ENCODE results near the gene CDH23. TPM values are rescaled to one million over a fixed set of nuclear protein-coding genes. Genes with fewer than 3 reads are reported as not detected.

CDH23 gene
- total and polyA plus RNA-seq, 2 of the 8 experiments (the other 6 are each of a cell fraction or from before 2014, with no cell fraction given), result 1.9 to 4.9 TPM

DNA sequence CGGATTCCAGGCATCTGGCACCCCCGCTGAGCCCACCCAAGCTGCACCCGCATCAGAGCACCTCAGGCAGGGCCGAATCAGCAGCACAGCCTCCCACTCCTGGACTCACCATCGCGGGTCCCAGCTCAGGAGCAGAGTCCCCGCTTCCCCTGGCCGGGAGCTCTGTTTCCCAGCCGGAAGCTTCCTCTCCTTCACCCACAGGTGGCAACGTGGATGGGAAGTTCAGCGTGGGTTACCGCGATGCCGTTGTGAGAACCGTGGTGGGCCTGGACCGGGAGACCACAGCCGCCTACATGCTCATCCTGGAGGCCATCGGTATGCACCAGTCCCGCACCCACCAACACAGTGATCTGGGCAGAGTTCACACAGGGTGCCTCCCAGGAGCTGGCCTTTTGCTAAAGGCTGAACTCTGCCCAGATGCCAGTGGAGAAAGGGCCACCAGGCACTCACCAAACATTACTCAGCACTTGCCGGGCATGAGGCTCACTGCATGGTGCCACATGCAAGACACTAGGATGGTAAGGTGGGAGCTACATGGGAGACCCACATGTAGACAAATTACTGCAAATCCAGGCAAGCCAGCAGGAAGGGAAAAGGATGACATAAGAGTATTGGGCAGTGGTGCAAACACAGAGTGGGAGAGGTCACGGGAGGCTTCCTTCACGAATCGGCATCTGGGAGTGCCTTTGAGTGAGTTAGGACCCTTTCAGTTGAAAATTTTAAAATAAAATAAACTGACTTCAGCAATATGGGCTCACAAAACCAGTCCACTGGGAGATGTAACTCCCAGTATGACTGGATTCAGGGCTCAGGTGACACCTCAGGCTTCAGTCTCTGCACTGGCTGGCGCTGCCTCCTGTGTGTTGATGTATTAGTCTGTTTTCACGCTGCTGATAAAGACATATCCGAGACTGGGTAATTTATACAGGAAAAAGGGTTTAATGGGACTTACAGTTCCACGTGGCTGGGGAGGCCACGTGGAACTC, 312.5 kb downstream of the CDH23 start:
- TF ChIP-seq CHD2 (IDR thresholded peaks at IDR 0.05; ENCODE audit: low read length), result no peak
- TF ChIP-seq, protein P1, sequence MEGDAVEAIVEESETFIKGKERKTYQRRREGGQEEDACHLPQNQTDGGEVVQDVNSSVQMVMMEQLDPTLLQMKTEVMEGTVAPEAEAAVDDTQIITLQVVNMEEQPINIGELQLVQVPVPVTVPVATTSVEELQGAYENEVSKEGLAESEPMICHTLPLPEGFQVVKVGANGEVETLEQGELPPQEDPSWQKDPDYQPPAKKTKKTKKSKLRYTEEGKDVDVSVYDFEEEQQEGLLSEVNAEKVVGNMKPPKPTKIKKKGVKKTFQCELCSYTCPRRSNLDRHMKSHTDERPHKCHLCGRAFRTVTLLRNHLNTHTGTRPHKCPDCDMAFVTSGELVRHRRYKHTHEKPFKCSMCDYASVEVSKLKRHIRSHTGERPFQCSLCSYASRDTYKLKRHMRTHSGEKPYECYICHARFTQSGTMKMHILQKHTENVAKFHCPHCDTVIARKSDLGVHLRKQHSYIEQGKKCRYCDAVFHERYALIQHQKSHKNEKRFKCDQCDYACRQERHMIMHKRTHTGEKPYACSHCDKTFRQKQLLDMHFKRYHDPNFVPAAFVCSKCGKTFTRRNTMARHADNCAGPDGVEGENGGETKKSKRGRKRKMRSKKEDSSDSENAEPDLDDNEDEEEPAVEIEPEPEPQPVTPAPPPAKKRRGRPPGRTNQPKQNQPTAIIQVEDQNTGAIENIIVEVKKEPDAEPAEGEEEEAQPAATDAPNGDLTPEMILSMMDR (IDR thresholded peaks at IDR 0.05; ENCODE audit: control extremely low read depth in 1 of 3, insufficient read depth in 1 of 3, low read depth in 1 of 3, low read length in 3 of 3), result peak in 1 of 3 experiments; percentile 4; a peak in 1 of 4 replicates
- Histone ChIP-seq H3K4me2 (ENCODE audit: insufficient read depth in 1 of 2, low read depth in 2 of 2, low read length in 2 of 2) (no peak overlapping the region), H2AFZ (ENCODE audit: low read length) (no peak overlapping the region), H3K9me3 (ENCODE audit: insufficient read depth in 2 of 2, low read depth in 1 of 2, low read length in 1 of 2) (no peaks in the 10 kb centered on the region), H3K4ac (replicated peaks; ENCODE audit: insufficient read length, low read depth, low read length) (no peak overlapping the region), H2AK5ac (ENCODE audit: low read depth, low read length) (no peak overlapping the region), H2BK12ac (ENCODE audit: low read depth, low read length) (no peak overlapping the region), H2BK5ac (ENCODE audit: low read depth, low read length) (no peak overlapping the region), H3K4me3 (ENCODE audit: extremely low read depth in 1 of 4, insufficient read depth in 2 of 4, low read depth in 3 of 4, low read length in 4 of 4) (no peak overlapping the region), H3K79me1 (ENCODE audit: low read depth, low read length) (no peaks in the 10 kb centered on the region), H3K36me3 (ENCODE audit: control insufficient read depth in 2 of 4, insufficient read depth in 4 of 4, low read length in 3 of 4) (no peaks in the 10 kb centered on the region), H3K14ac (ENCODE audit: insufficient read length) (no peak overlapping the region), H4K8ac (ENCODE audit: extremely low read depth, insufficient read depth, low read length) (peak overlapping the region; percentile 68; the same call in 1 of the 2 replicates), H4K20me1 (replicated peaks in 1 of 2; ENCODE audit: control insufficient read depth in 1 of 2, insufficient read depth in 2 of 2, low read length in 2 of 2) (no peaks in the 10 kb centered on the region), H3K9ac (replicated peaks in 1 of 4; ENCODE audit: extremely low read depth in 1 of 4, low read depth in 3 of 4, low read length in 3 of 4) (no peak overlapping the region), H3K56ac (replicated peaks; ENCODE audit: insufficient read length, low read depth, low read length) (no peak overlapping the region), H2BK15ac (ENCODE audit: low read length) (no peak overlapping the region), H3K27me3 (replicated peaks in 1 of 4; ENCODE audit: control insufficient read depth in 3 of 4, extremely low read depth in 1 of 4, insufficient read depth in 3 of 4, low read length in 3 of 4) (peaks cover 0 to 3% (median 0%) of the 10 kb centered on the region in 4 experiments; a peak in 1 of 7 replicates), H3K18ac (ENCODE audit: extremely low read depth, low read length) (no peak overlapping the region), H2BK20ac (ENCODE audit: low read length) (no peak overlapping the region), H3K79me2 (ENCODE audit: control insufficient read depth in 1 of 2, insufficient read depth in 2 of 2, low read length in 2 of 2) (no peaks in the 10 kb centered on the region), H4K5ac (ENCODE audit: insufficient read length, low read depth, low read length) (no peak overlapping the region), H3K23me2 (ENCODE audit: low read depth, low read length) (no peaks in the 10 kb centered on the region), H4K91ac (replicated peaks; ENCODE audit: insufficient read length, low read length) (no peak overlapping the region), H2BK120ac (replicated peaks; ENCODE audit: low read depth, low read length) (no peak overlapping the region), H3K4me1 (replicated peaks in 1 of 4; ENCODE audit: control insufficient read depth in 3 of 4, insufficient read depth in 4 of 4, low read length in 3 of 4) (peaks cover 0 to 6% (median 0%) of the 10 kb centered on the region in 4 experiments; a peak in 3 of 7 replicates), H3K23ac (ENCODE audit: insufficient read length) (no peak overlapping the region), H3K27ac (ENCODE audit: low read depth, low read length) (no peak overlapping the region)
- WGBS, 2 experiments (ENCODE audit: extremely low coverage in 1 of 2, insufficient coverage in 1 of 2, insufficient read length in 1 of 2, insufficient replicate concordance in 2 of 2, low coverage in 1 of 2, low lambda C conversion rate in 2 of 2, missing lambda C conversion rate in 1 of 2), result 91% methylated on average over 28 of the region's 28 CpGs; no CpG with 5 or more reads in 1 of the 2 experiments
- POLR2A ChIA-PET (ENCODE audit: partially characterized antibody), result interaction anchor here (0.8 kb wide), 1 partner anchor 398 kb away, joined by 3 read pairs; no protein-coding TSS in a partner anchor
- CTCF ChIA-PET (ENCODE audit: partially characterized antibody), result interaction anchor here (0.6 to 7.0 kb wide), 62 partner anchors 9 to 1316 kb away, joined by 3 to 169 read pairs (median 7); partner anchors contain the start of genes C10orf105, CDH23, SLC29A3 and VSIR
- DNase-seq (ENCODE audit: low read depth in 1 of 2, low spot score in 2 of 2) (no peak), FAIRE-seq (no peak)
